SK-N-SH (cell line): Measurements from ENCODE around the gene TMIGD2. TPM values are rescaled to one million over a fixed set of nuclear protein-coding genes. Genes with fewer than 3 reads are reported as not detected.

Source experiments
- CTCF ChIA-PET: fragments of 300-600, 350-600 bp; formaldehyde crosslinking; extraction: SDS; loops from one replicate; lab custom pipeline; 2021; lab: Yijun Ruan, JAX
- POLR2A ChIA-PET: fragments of 350-600 bp; sonication (Branson Sonifier 250); formaldehyde crosslinking; extraction: SDS; loops from one replicate; lab custom pipeline; 2020; ENCODE audit warnings: antibody characterized with exemption, inconsistent platforms; lab: Yijun Ruan, JAX
- DNase-seq: peaks from one replicate; pipeline ENCODE4 v3.0.0; 2012
- H2AFZ ChIP-seq: fragments of 200-600 bp; sonication (generic); 2 replicates; pipeline ENCODE4 v1.8.1; 2016; ENCODE audit warnings: antibody characterized with exemption, mild to moderate bottlenecking, low read depth
- H3F3A ChIP-seq: fragments of 200-600 bp; sonication (generic); replicated peaks from 2 replicates; pipeline ENCODE3; 2016; ENCODE audit warnings: antibody characterized with exemption, mild to moderate bottlenecking; ENCODE audit not compliant: insufficient read depth
- H3K27ac ChIP-seq, 2 experiments: fragments of 200-500 bp in 1 of 2; fragments of 200-600 bp in 1 of 2; sonication (Bioruptor generic) in 1 of 2; sonication (generic), shearing (Covaris generic) in 1 of 2; 2 replicates each; pipeline versions ENCODE4 v1.5.1 to v1.6.1; 2014 to 2016; ENCODE audit warnings: low read depth in 2 of 2, inconsistent platforms in 1 of 2, low read length in 1 of 2, mild to moderate bottlenecking in 1 of 2, mixed read lengths in 1 of 2
- H3K27me3 ChIP-seq: fragments of 200-600 bp; sonication (generic), shearing (Covaris generic); 2 replicates; pipeline ENCODE4 v1.6.1; 2016; ENCODE audit warnings: mixed run types; ENCODE audit not compliant: insufficient read depth
- H3K36me3 ChIP-seq, 2 experiments: fragments of 200-500 bp in 1 of 2; fragments of 200-600 bp in 1 of 2; sonication (Bioruptor generic) in 1 of 2; sonication (generic) in 1 of 2; replicated peaks in 1 of 2; 2 replicates each; pipeline versions ENCODE3 to v1.5.1; 2014 to 2016; ENCODE audit warnings: low read length in 1 of 2, mild to moderate bottlenecking in 1 of 2; ENCODE audit not compliant: insufficient read depth in 2 of 2, control insufficient read depth in 1 of 2
- H3K4me1 ChIP-seq, 2 experiments: fragments of 200-500 bp in 1 of 2; fragments of 200-600 bp in 1 of 2; sonication (Bioruptor generic) in 1 of 2; sonication (generic), shearing (Covaris generic) in 1 of 2; 2 replicates each; pipeline versions ENCODE4 v1.5.1 to v1.6.1; 2014 to 2016; ENCODE audit warnings: low read depth in 1 of 2, low read length in 1 of 2, mixed run types in 1 of 2; ENCODE audit not compliant: insufficient read depth in 2 of 2, control insufficient read depth in 1 of 2
- H3K4me2 ChIP-seq: fragments of 200-600 bp; sonication (generic), shearing (Covaris generic); 2 replicates; pipeline ENCODE4 v1.6.1; 2017; ENCODE audit warnings: mixed run types
- H3K4me3 ChIP-seq, 2 experiments: fragments of 200-500 bp in 1 of 2; fragments of 200-600 bp in 1 of 2; sonication (Bioruptor generic) in 1 of 2; sonication (generic), shearing (Covaris generic) in 1 of 2; 2 replicates each; pipeline versions ENCODE4 v1.5.1 to v1.8.1; 2014 to 2016; ENCODE audit warnings: low read depth in 2 of 2, inconsistent platforms in 1 of 2, low read length in 1 of 2, mild to moderate bottlenecking in 1 of 2, mixed read lengths in 1 of 2, moderate library complexity in 1 of 2
- H3K79me2 ChIP-seq: fragments of 200-600 bp; sonication (generic); 2 replicates; pipeline ENCODE4 v1.8.1; 2017; ENCODE audit warnings: mild to moderate bottlenecking; ENCODE audit not compliant: insufficient read depth
- H3K9ac ChIP-seq: fragments of 200-600 bp; sonication (generic); 2 replicates; pipeline ENCODE4 v1.6.1; 2017; ENCODE audit warnings: mixed run types
- H3K9me2 ChIP-seq: fragments of 200-600 bp; sonication (generic); 2 replicates; pipeline ENCODE4 v1.6.1; 2017; ENCODE audit warnings: mixed run types
- H3K9me3 ChIP-seq: fragments of 200-600 bp; sonication (generic); 2 replicates; pipeline ENCODE4 v1.6.1; 2017; ENCODE audit warnings: mixed run types, mild to moderate bottlenecking, moderate library complexity
- H4K20me1 ChIP-seq: fragments of 200-600 bp; sonication (generic); 2 replicates; pipeline ENCODE4 v1.6.1; 2017; ENCODE audit warnings: mild to moderate bottlenecking, mixed run types; ENCODE audit not compliant: insufficient read depth
- CHD2 ChIP-seq: fragments of 150-350 bp; IDR thresholded peaks from 2 replicates; pipeline ENCODE4 v1.6.1; 2018; ENCODE audit warnings: low read length; ENCODE audit not compliant: partially characterized antibody
- ELF1 ChIP-seq: IDR thresholded peaks from 2 replicates; pipeline ENCODE4 v1.4.0; 2012
- EP300 ChIP-seq, 2 experiments: IDR thresholded peaks; 2 replicates each; pipeline versions ENCODE4 v1.4.0 to v1.6.1; 2012; ENCODE audit warnings: borderline replicate concordance in 1 of 2, low read depth in 1 of 2, low read length in 1 of 2
- FOSL2 ChIP-seq: IDR thresholded peaks from 2 replicates; pipeline ENCODE4 v1.4.0; 2012; ENCODE audit warnings: low read depth, mild to moderate bottlenecking, moderate library complexity, borderline replicate concordance
- FOXM1 ChIP-seq: IDR thresholded peaks from 2 replicates; pipeline ENCODE4 v1.4.0; 2012; ENCODE audit warnings: low read depth, mild to moderate bottlenecking
- GABPA ChIP-seq: IDR thresholded peaks from 2 replicates; pipeline ENCODE4 v1.4.0; 2012; ENCODE audit warnings: low read depth, mild to moderate bottlenecking
- IRF3 ChIP-seq: fragments of 150-350 bp; IDR thresholded peaks from 2 replicates; pipeline ENCODE4 v1.6.1; 2016; ENCODE audit warnings: mild to moderate bottlenecking, low read depth, low read length
- JUND ChIP-seq: IDR thresholded peaks from 2 replicates; pipeline ENCODE4 v1.4.0; 2012
- PBX3 ChIP-seq: IDR thresholded peaks from 2 replicates; pipeline ENCODE4; 2012
- POLR2AphosphoS5 ChIP-seq: IDR thresholded peaks from 2 replicates; pipeline ENCODE4 v1.6.1; 2012; ENCODE audit warnings: low read depth, low read length
- RAD21 ChIP-seq: IDR thresholded peaks from 2 replicates; pipeline ENCODE4 v1.6.1; 2012; ENCODE audit warnings: mild to moderate bottlenecking, low read length
- RXRA ChIP-seq: IDR thresholded peaks from 2 replicates; pipeline ENCODE4 v1.4.0; 2012; ENCODE audit warnings: low read depth, mild to moderate bottlenecking, borderline replicate concordance
- SIN3A ChIP-seq: IDR thresholded peaks from 2 replicates; pipeline ENCODE4 v1.6.1; 2012; ENCODE audit warnings: low read depth, mild to moderate bottlenecking, low read length, moderate library complexity, borderline replicate concordance
- SMC3 ChIP-seq: IDR thresholded peaks from 2 replicates; pipeline ENCODE4 v1.6.1; 2012; ENCODE audit warnings: low read depth, low read length, improper control_type of control experiment
- USF1 ChIP-seq: IDR thresholded peaks from 2 replicates; pipeline ENCODE4 v1.4.0; 2012; ENCODE audit warnings: low read depth, borderline replicate concordance
- WGBS: methylation state at CpG from one replicate; pipeline ENCODE4 v1.1.6; 2017; ENCODE audit warnings: low lambda C conversion rate; 5-methylcytosine and 5-hydroxymethylcytosine counted together
- polyA plus RNA-seq, 3 experiments: library from polyadenylated mRNA; depleted of rRNA; stranded (reverse); fragments of >200 nt; gene quantifications; 2 replicates each; pipeline ENCODE4 v1.2.3, GENCODE V29; 2012
- TF ChIP-seq, protein P1 (sequence below): IDR thresholded peaks from 2 replicates; pipeline ENCODE4 v1.4.0; 2012; ENCODE audit warnings: low read depth, borderline replicate concordance
- TF ChIP-seq, protein P2 (sequence below): IDR thresholded peaks from 2 replicates; pipeline ENCODE4 v1.4.0; 2012; ENCODE audit warnings: low read depth
- TF ChIP-seq, protein P3 (sequence below): IDR thresholded peaks from 2 replicates; pipeline ENCODE4 v1.6.1; 2012; ENCODE audit warnings: mild to moderate bottlenecking, low read depth, low read length, moderate library complexity

Gene TMIGD2
- polyA plus RNA-seq (2012; rRNA removed), result 0.06 TPM in 1 of 2 replicates, not detected in the other
- 0.03 and 0.21 TPM in 2 replicates for polyA plus RNA-seq (2012; cell fraction: cytosol; rRNA removed)
- not detected in 2 replicates for polyA plus RNA-seq (2012; cell fraction: nucleus; rRNA removed)

DNA sequence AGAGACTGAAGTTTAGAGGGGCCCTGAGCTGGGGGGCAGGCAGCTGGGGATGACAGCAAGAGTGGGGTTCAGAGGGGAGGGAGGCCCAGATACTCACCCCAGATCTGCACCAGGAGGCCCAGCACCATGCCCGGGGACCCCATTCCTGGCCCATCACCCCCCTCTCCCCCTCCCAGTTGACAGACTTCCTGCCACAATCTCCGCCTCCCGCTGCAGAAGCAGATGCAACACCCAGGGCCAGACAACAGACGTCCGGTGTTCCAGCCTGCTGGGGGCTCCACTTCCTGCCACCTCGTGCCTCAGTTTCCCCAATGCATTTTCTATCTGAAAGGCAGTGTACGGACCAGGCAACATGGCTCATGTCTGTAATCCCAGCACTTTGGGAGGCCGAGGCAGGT, at the start of gene TMIGD2:
TSS of gene TMIGD2 (minus strand) at position 147 of the 398 bp plus-strand sequence. CDS start at position 143, 4 bp downstream.
- no peaks in the 10 kb centered on the region for H4K20me1 ChIP-seq
- H3K36me3 ChIP-seq, result no peaks in the 10 kb centered on the region
- no peak within 1 kb of the TSS for H2AFZ ChIP-seq
- POLR2A ChIA-PET, result interaction anchor here (0.8 kb wide), 1 partner anchor 11 kb away, joined by 3 read pairs; no protein-coding TSS in a partner anchor
- H3K9ac ChIP-seq, result no peak within 1 kb of the TSS
- TF ChIP-seq JUND, result no peak
- TF ChIP-seq, protein P1, sequence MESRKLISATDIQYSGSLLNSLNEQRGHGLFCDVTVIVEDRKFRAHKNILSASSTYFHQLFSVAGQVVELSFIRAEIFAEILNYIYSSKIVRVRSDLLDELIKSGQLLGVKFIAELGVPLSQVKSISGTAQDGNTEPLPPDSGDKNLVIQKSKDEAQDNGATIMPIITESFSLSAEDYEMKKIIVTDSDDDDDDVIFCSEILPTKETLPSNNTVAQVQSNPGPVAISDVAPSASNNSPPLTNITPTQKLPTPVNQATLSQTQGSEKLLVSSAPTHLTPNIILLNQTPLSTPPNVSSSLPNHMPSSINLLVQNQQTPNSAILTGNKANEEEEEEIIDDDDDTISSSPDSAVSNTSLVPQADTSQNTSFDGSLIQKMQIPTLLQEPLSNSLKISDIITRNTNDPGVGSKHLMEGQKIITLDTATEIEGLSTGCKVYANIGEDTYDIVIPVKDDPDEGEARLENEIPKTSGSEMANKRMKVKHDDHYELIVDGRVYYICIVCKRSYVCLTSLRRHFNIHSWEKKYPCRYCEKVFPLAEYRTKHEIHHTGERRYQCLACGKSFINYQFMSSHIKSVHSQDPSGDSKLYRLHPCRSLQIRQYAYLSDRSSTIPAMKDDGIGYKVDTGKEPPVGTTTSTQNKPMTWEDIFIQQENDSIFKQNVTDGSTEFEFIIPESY, result no peak
- TF ChIP-seq FOSL2, result no peak
- TF ChIP-seq, protein P2, sequence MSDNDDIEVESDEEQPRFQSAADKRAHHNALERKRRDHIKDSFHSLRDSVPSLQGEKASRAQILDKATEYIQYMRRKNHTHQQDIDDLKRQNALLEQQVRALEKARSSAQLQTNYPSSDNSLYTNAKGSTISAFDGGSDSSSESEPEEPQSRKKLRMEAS, result no peak
- no peak for TF ChIP-seq IRF3
- no peak for TF ChIP-seq GABPA
- TF ChIP-seq, protein P3, sequence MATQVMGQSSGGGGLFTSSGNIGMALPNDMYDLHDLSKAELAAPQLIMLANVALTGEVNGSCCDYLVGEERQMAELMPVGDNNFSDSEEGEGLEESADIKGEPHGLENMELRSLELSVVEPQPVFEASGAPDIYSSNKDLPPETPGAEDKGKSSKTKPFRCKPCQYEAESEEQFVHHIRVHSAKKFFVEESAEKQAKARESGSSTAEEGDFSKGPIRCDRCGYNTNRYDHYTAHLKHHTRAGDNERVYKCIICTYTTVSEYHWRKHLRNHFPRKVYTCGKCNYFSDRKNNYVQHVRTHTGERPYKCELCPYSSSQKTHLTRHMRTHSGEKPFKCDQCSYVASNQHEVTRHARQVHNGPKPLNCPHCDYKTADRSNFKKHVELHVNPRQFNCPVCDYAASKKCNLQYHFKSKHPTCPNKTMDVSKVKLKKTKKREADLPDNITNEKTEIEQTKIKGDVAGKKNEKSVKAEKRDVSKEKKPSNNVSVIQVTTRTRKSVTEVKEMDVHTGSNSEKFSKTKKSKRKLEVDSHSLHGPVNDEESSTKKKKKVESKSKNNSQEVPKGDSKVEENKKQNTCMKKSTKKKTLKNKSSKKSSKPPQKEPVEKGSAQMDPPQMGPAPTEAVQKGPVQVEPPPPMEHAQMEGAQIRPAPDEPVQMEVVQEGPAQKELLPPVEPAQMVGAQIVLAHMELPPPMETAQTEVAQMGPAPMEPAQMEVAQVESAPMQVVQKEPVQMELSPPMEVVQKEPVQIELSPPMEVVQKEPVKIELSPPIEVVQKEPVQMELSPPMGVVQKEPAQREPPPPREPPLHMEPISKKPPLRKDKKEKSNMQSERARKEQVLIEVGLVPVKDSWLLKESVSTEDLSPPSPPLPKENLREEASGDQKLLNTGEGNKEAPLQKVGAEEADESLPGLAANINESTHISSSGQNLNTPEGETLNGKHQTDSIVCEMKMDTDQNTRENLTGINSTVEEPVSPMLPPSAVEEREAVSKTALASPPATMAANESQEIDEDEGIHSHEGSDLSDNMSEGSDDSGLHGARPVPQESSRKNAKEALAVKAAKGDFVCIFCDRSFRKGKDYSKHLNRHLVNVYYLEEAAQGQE, result no peak
- TF ChIP-seq, all 33 proteins: peak for 0
- CTCF ChIA-PET, result interaction anchor here (1.8 kb wide), 1 partner anchor 50 kb away, joined by 4 read pairs; no protein-coding TSS in a partner anchor
- Histone ChIP-seq H3K4me2 (no peak within 1 kb of the TSS), H3K4me1 (peaks cover 0 to 16% of the 10 kb centered on the region in 2 experiments; a peak in 1 of 4 replicates), H3K9me3 (no peaks in the 10 kb centered on the region), H3K4me3 (no peak within 1 kb of the TSS), H3K79me2 (no peaks in the 10 kb centered on the region), H3K27ac (peak within 1 kb of the TSS in 1 of 2 experiments; percentile 72; a peak in 2 of 4 replicates), H3K9me2 (no peaks in the 10 kb centered on the region), H3K27me3 (no peaks in the 10 kb centered on the region), H3F3A (no peaks in the 10 kb centered on the region)
- peak; percentile 65 for DNase-seq
- 59% methylated on average over 7 of the region's 8 CpGs for WGBS

DNA sequence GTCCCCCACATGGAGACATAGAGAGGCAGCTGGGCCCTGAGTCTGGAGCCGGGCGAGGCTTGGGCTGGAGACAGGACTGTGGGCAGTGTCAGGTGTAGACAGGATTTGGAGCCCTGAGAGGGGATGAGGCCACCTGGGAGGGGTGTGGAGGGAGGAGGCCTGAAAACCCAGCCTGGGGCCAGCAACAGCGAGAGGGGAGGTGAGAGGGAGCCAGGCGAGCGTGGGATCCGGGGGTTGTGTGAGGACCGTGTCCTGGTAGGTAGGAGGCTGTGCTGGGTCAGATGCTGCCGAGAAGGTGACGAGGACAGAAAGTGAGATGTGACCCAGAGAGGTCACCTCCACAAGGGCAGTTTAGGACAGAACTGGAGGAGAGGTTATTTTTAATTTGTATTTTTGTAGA, 48.5 kb upstream of the TMIGD2 start:
- Histone ChIP-seq H3K4me3 (no peak overlapping the region), H2AFZ (no peak overlapping the region), H3F3A (peaks cover 14% of the 10 kb centered on the region), H3K9me2 (no peaks in the 10 kb centered on the region), H3K79me2 (no peaks in the 10 kb centered on the region), H3K27me3 (no peaks in the 10 kb centered on the region), H3K9me3 (no peaks in the 10 kb centered on the region), H4K20me1 (no peaks in the 10 kb centered on the region), H3K4me2 (no peak overlapping the region), H3K36me3 (peaks cover 4 to 15% of the 10 kb centered on the region in 2 experiments), H3K9ac (no peak overlapping the region), H3K27ac (no peak overlapping the region), H3K4me1 (no peaks in the 10 kb centered on the region)
- 96% methylated on average over 9 of the region's 9 CpGs for WGBS
- DNase-seq, result no peak
- ChIA-PET CTCF (interaction anchor here (9.7 kb wide), 1 partner anchor 83 kb away, joined by 130 read pairs; no protein-coding TSS in a partner anchor), POLR2A (no interaction called here)
- no peak for TF ChIP-seq POLR2AphosphoS5
- TF ChIP-seq RXRA, result no peak
- TF ChIP-seq, protein P2, result no peak
- no peak for TF ChIP-seq EP300 (IDR thresholded peaks at IDR 0.05; ENCODE audit: borderline replicate concordance in 1 of 2, low read depth in 1 of 2, low read length in 1 of 2)
- TF ChIP-seq RAD21, result no peak
- TF ChIP-seq CHD2, result no peak
- no peak for TF ChIP-seq PBX3
- TF ChIP-seq ELF1, result no peak
- no peak for TF ChIP-seq FOXM1
- no peak for TF ChIP-seq USF1
- no peak for TF ChIP-seq SMC3
- TF ChIP-seq SIN3A, result no peak
- no peak for TF ChIP-seq GABPA
